ENCODE results near the gene MLIP.

The MLIP gene

DNA sequence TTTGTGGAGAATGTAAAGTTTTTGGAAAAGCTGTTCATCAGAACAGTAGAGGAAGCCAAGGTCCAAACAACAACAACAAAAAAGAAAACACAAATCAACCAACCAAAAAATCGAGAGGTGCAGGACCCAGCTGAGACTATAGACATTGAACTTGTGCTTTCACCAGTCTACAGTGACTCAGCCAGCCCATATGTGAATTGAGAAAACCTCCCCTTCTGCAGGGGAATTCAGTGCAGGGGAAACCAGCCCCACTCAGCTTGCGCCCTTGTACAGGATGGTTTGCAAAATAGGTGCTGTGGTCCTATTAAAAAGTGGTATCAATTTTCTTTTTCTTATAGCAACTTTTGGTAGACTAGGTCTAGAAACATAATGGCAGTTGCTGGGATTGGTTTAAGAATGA, 21.3 kb downstream of the MLIP start:
- Histone ChIP-seq H3K4me3 (replicated peaks; ENCODE audit: insufficient read depth, low read length) (no peak overlapping the region), H3K27ac (replicated peaks) (no peak overlapping the region), H3K27me3 (ENCODE audit: insufficient read depth, poor library complexity, severe bottlenecking) (no peaks in the 10 kb centered on the region)
- DNase-seq (ENCODE audit: low read depth in 1 of 2, low spot score in 1 of 2), result no peak
- TF ChIP-seq, protein P1, sequence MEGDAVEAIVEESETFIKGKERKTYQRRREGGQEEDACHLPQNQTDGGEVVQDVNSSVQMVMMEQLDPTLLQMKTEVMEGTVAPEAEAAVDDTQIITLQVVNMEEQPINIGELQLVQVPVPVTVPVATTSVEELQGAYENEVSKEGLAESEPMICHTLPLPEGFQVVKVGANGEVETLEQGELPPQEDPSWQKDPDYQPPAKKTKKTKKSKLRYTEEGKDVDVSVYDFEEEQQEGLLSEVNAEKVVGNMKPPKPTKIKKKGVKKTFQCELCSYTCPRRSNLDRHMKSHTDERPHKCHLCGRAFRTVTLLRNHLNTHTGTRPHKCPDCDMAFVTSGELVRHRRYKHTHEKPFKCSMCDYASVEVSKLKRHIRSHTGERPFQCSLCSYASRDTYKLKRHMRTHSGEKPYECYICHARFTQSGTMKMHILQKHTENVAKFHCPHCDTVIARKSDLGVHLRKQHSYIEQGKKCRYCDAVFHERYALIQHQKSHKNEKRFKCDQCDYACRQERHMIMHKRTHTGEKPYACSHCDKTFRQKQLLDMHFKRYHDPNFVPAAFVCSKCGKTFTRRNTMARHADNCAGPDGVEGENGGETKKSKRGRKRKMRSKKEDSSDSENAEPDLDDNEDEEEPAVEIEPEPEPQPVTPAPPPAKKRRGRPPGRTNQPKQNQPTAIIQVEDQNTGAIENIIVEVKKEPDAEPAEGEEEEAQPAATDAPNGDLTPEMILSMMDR (IDR thresholded peaks at IDR 0.05; ENCODE audit: insufficient read depth, low read length), result no peak
- TF ChIP-seq POLR2AphosphoS5 (IDR thresholded peaks at IDR 0.05; ENCODE audit: low read depth) (no peak), GABPA (IDR thresholded peaks at IDR 0.05; ENCODE audit: low read depth) (no peak), SPI1 (IDR thresholded peaks at IDR 0.05; ENCODE audit: borderline replicate concordance, low read depth) (no peak)
- TF ChIP-seq, protein P2, sequence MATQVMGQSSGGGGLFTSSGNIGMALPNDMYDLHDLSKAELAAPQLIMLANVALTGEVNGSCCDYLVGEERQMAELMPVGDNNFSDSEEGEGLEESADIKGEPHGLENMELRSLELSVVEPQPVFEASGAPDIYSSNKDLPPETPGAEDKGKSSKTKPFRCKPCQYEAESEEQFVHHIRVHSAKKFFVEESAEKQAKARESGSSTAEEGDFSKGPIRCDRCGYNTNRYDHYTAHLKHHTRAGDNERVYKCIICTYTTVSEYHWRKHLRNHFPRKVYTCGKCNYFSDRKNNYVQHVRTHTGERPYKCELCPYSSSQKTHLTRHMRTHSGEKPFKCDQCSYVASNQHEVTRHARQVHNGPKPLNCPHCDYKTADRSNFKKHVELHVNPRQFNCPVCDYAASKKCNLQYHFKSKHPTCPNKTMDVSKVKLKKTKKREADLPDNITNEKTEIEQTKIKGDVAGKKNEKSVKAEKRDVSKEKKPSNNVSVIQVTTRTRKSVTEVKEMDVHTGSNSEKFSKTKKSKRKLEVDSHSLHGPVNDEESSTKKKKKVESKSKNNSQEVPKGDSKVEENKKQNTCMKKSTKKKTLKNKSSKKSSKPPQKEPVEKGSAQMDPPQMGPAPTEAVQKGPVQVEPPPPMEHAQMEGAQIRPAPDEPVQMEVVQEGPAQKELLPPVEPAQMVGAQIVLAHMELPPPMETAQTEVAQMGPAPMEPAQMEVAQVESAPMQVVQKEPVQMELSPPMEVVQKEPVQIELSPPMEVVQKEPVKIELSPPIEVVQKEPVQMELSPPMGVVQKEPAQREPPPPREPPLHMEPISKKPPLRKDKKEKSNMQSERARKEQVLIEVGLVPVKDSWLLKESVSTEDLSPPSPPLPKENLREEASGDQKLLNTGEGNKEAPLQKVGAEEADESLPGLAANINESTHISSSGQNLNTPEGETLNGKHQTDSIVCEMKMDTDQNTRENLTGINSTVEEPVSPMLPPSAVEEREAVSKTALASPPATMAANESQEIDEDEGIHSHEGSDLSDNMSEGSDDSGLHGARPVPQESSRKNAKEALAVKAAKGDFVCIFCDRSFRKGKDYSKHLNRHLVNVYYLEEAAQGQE (IDR thresholded peaks at IDR 0.05; ENCODE audit: insufficient replicate concordance, low read depth), result no peak

DNA sequence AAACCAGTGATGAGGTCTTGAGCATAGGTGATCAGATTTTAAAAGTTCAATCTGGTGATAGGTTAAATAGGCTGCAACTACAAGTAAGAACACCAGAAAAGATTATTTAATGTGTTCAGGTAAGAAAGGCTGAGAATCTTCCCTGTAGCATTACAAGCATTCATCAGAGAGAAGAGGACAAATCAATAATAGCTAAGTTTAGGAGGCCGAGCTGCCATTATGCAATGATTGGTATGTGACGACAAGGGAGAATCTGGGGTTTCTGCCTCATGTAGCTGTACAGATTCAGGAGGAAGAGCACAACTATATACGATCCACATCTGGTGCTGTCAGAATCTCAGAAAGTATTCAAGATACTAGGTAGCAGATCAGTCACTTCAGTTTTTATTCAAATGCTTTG, 21.9 kb downstream of the MLIP start:
- Histone ChIP-seq H3K27ac (replicated peaks) (no peak overlapping the region), H3K27me3 (ENCODE audit: insufficient read depth, poor library complexity, severe bottlenecking) (no peaks in the 10 kb centered on the region), H3K4me3 (replicated peaks; ENCODE audit: insufficient read depth, low read length) (no peak overlapping the region)
- DNase-seq (ENCODE audit: low read depth in 1 of 2, low spot score in 1 of 2), result no peak
- TF ChIP-seq POLR2AphosphoS5 (IDR thresholded peaks at IDR 0.05; ENCODE audit: low read depth) (no peak), SPI1 (IDR thresholded peaks at IDR 0.05; ENCODE audit: borderline replicate concordance, low read depth) (no peak)

DNA sequence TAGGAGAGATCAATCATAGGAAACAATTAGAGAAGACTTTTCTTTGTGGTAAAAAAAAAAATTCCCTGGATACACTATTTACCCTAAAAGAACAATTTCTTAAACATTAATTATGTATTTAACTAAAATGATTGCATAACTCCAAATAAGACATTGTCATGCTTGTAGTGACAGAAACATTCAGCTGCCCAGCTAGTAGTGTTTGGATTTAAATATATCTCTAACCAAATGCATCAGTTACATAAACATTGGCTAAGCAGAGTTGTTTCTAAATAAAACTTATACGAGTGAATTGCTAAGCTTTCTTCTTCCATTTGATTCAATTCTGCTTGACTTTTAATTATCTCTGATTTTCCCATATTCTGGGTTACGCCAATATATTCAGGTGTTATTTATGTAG, 23.7 kb downstream of the MLIP start:
- no peak for DNase-seq (ENCODE audit: low read depth in 1 of 2, low spot score in 1 of 2)
- Histone ChIP-seq H3K27ac (replicated peaks) (no peak overlapping the region), H3K4me3 (replicated peaks; ENCODE audit: insufficient read depth, low read length) (no peak overlapping the region), H3K27me3 (ENCODE audit: insufficient read depth, poor library complexity, severe bottlenecking) (no peaks in the 10 kb centered on the region)
- TF ChIP-seq POLR2AphosphoS5 (IDR thresholded peaks at IDR 0.05; ENCODE audit: low read depth) (no peak), GABPA (IDR thresholded peaks at IDR 0.05; ENCODE audit: low read depth) (no peak), SPI1 (IDR thresholded peaks at IDR 0.05; ENCODE audit: borderline replicate concordance, low read depth) (no peak)
- TF ChIP-seq, protein P2 (IDR thresholded peaks at IDR 0.05; ENCODE audit: insufficient replicate concordance, low read depth), result no peak
- TF ChIP-seq, protein P1 (IDR thresholded peaks at IDR 0.05; ENCODE audit: insufficient read depth, low read length), result no peak

DNA sequence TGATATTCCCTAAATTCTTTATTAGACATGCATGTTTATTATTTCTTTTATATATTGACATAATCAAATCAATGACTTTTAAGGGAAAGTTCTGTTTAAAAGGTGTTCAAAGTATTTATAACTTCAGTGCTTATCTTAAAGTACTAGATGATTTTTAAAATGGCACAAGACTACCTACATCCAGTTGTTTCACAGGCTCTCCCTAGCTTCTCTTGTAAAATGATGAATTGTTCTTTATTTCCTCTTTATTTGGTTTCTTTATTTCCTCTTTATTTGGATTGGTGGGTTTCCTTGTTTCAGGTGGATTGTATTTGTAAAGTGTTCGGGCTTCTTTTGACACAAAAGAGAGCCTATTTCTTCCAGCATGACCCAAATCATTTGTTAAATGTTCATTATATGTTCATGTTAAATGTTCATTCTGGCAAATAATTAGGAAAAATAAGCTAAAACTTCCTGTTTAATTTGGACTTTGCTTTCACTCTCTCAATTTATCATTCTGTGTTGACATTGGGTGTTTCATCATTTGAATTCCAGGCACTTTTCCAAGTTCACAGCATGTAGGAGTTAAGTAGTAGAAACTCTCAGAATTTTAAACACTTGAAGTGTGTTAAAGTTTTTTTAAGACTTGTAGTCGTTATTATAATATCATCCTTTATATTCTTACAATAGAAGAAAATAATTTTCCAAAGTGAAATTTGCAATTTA, 24.6 kb downstream of the MLIP start:
- H3K4me3 ChIP-seq (replicated peaks; ENCODE audit: insufficient read depth, low read length), result no peak overlapping the region
- TF ChIP-seq, protein P1 (IDR thresholded peaks at IDR 0.05; ENCODE audit: insufficient read depth, low read length), result no peak
- no peak for TF ChIP-seq SPI1 (IDR thresholded peaks at IDR 0.05; ENCODE audit: borderline replicate concordance, low read depth)
- no peak for TF ChIP-seq GABPA (IDR thresholded peaks at IDR 0.05; ENCODE audit: low read depth)
- no peak for TF ChIP-seq POLR2AphosphoS5 (IDR thresholded peaks at IDR 0.05; ENCODE audit: low read depth)
- TF ChIP-seq, protein P2 (IDR thresholded peaks at IDR 0.05; ENCODE audit: insufficient replicate concordance, low read depth), result no peak
- no peak for DNase-seq (ENCODE audit: low read depth in 1 of 2, low spot score in 1 of 2)
- no peaks in the 10 kb centered on the region for H3K27me3 ChIP-seq (ENCODE audit: insufficient read depth, poor library complexity, severe bottlenecking)
- H3K27ac ChIP-seq (replicated peaks), result no peak overlapping the region
